ENCODE data around the gene FOXG1. TPM values are rescaled to one million over a fixed set of nuclear protein-coding genes. Genes with fewer than 3 reads are reported as not detected.

The FOXG1 gene
- polyA plus RNA-seq, 1 donor from 2014 or later: 53.5 TPM

DNA sequence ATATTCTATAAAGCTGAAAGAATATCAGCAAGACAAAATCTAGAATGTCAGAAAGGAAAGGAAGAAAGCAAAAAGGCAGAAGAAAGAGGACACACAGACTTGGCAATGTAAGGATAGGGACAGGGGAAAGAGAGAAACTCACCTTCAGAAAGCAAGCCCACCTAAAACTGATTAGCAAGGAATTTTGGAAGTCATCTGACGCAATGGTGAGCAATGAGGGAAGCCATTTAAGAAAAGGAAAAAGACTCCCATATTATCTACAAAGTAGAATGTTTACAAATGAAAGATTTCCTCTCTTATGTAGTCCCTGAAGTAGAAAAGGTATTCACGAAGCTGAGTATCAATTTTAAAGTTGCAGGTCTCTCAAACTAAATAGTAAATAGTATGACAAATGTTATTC is 35.2 kb upstream of the FOXG1 start:
- Histone ChIP-seq H3K9me3 (ENCODE audit: low read length) (no peaks in the 10 kb centered on the region), H3F3A (ENCODE audit: insufficient read depth, low read length, poor library complexity, severe bottlenecking) (no peaks in the 10 kb centered on the region), H4K20me1 (ENCODE audit: insufficient read depth) (no peaks in the 10 kb centered on the region), H3K27ac (ENCODE audit: low read length) (no peak overlapping the region), H3K36me3 (ENCODE audit: insufficient read depth, low read length) (no peaks in the 10 kb centered on the region), H2AFZ (ENCODE audit: low read depth, low read length) (no peak overlapping the region), H3K27me3 (ENCODE audit: insufficient read depth, low read depth, low read length) (no peaks in the 10 kb centered on the region), H3K9me2 (ENCODE audit: insufficient read depth, low read length) (no peaks in the 10 kb centered on the region), H3K9ac (ENCODE audit: low read length) (no peak overlapping the region), H3K4me3 (ENCODE audit: low read length) (no peak overlapping the region), H3K79me2 (replicated peaks; ENCODE audit: insufficient read depth, low read length) (no peaks in the 10 kb centered on the region), H3K4me2 (ENCODE audit: low read length) (no peak overlapping the region)
- TF ChIP-seq, protein P1, sequence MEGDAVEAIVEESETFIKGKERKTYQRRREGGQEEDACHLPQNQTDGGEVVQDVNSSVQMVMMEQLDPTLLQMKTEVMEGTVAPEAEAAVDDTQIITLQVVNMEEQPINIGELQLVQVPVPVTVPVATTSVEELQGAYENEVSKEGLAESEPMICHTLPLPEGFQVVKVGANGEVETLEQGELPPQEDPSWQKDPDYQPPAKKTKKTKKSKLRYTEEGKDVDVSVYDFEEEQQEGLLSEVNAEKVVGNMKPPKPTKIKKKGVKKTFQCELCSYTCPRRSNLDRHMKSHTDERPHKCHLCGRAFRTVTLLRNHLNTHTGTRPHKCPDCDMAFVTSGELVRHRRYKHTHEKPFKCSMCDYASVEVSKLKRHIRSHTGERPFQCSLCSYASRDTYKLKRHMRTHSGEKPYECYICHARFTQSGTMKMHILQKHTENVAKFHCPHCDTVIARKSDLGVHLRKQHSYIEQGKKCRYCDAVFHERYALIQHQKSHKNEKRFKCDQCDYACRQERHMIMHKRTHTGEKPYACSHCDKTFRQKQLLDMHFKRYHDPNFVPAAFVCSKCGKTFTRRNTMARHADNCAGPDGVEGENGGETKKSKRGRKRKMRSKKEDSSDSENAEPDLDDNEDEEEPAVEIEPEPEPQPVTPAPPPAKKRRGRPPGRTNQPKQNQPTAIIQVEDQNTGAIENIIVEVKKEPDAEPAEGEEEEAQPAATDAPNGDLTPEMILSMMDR (IDR thresholded peaks at IDR 0.05; ENCODE audit: poor library complexity, severe bottlenecking): no peak
- TF ChIP-seq EP300 (conservative IDR thresholded peaks at IDR 0.05; ENCODE audit: poor library complexity, severe bottlenecking) (no peak), RAD21 (conservative IDR thresholded peaks at IDR 0.05) (no peak), EZH2 (IDR thresholded peaks at IDR 0.05; ENCODE audit: borderline replicate concordance, insufficient read depth, low read length, poor library complexity, severe bottlenecking) (no peak)
- TF ChIP-seq, protein P2, sequence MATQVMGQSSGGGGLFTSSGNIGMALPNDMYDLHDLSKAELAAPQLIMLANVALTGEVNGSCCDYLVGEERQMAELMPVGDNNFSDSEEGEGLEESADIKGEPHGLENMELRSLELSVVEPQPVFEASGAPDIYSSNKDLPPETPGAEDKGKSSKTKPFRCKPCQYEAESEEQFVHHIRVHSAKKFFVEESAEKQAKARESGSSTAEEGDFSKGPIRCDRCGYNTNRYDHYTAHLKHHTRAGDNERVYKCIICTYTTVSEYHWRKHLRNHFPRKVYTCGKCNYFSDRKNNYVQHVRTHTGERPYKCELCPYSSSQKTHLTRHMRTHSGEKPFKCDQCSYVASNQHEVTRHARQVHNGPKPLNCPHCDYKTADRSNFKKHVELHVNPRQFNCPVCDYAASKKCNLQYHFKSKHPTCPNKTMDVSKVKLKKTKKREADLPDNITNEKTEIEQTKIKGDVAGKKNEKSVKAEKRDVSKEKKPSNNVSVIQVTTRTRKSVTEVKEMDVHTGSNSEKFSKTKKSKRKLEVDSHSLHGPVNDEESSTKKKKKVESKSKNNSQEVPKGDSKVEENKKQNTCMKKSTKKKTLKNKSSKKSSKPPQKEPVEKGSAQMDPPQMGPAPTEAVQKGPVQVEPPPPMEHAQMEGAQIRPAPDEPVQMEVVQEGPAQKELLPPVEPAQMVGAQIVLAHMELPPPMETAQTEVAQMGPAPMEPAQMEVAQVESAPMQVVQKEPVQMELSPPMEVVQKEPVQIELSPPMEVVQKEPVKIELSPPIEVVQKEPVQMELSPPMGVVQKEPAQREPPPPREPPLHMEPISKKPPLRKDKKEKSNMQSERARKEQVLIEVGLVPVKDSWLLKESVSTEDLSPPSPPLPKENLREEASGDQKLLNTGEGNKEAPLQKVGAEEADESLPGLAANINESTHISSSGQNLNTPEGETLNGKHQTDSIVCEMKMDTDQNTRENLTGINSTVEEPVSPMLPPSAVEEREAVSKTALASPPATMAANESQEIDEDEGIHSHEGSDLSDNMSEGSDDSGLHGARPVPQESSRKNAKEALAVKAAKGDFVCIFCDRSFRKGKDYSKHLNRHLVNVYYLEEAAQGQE (IDR thresholded peaks at IDR 0.05; ENCODE audit: borderline replicate concordance): no peak

DNA sequence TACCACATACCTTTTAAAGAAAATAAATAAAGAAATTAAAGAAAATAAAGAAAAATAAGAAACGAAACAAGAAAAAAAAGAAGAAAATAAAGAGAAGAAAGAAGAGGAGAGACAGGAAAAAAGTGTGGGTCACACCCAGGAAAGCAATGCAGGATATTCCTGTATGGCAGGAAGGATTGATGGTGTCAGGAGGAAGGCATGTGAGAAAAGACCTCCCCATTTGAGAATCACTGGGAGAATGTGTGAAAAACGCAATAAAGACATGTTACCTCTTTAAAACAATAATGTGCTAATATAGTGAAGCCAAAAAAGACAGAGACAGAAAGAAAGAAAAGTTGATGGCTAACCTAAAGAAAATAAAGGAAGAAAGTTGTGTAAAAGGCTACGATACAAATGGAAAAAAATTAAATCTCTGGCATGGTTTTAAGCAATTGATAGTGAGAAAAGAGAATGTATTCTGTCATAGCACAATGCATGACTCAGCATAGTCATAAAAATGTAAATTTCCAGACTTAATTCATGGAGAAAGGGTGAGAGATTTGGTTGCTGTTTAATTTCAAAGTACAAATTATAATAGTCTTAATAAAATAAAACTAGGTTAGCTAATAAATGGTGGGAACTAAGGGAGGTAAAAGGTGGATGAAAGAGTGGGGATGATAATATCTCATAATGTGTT is 24.3 kb upstream of the FOXG1 start:
- Histone ChIP-seq H3F3A (ENCODE audit: insufficient read depth, low read length, poor library complexity, severe bottlenecking) (no peaks in the 10 kb centered on the region), H3K9me3 (ENCODE audit: low read length) (no peaks in the 10 kb centered on the region), H2AFZ (ENCODE audit: low read depth, low read length) (no peak overlapping the region), H3K4me2 (ENCODE audit: low read length) (no peak overlapping the region), H3K9ac (ENCODE audit: low read length) (no peak overlapping the region), H3K27ac (ENCODE audit: low read length) (no peak overlapping the region), H3K36me3 (ENCODE audit: insufficient read depth, low read length) (no peaks in the 10 kb centered on the region), H4K20me1 (ENCODE audit: insufficient read depth) (no peaks in the 10 kb centered on the region), H3K79me2 (replicated peaks; ENCODE audit: insufficient read depth, low read length) (peaks cover 2% of the 10 kb centered on the region), H3K27me3 (ENCODE audit: insufficient read depth, low read depth, low read length) (no peaks in the 10 kb centered on the region), H3K4me3 (ENCODE audit: low read length) (no peak overlapping the region), H3K9me2 (ENCODE audit: insufficient read depth, low read length) (no peaks in the 10 kb centered on the region)
- TF ChIP-seq POLR2AphosphoS5 (IDR thresholded peaks at IDR 0.05): no peak
- TF ChIP-seq, protein P2 (IDR thresholded peaks at IDR 0.05; ENCODE audit: borderline replicate concordance): no peak
- TF ChIP-seq MXI1 (conservative IDR thresholded peaks at IDR 0.05; ENCODE audit: poor library complexity, severe bottlenecking): no peak
- TF ChIP-seq, protein P1 (IDR thresholded peaks at IDR 0.05; ENCODE audit: poor library complexity, severe bottlenecking): no peak
- no peak for TF ChIP-seq TAF1 (IDR thresholded peaks at IDR 0.05; ENCODE audit: low read depth)
- TF ChIP-seq EZH2 (IDR thresholded peaks at IDR 0.05; ENCODE audit: borderline replicate concordance, insufficient read depth, low read length, poor library complexity, severe bottlenecking): no peak
- no peak for TF ChIP-seq RAD21 (conservative IDR thresholded peaks at IDR 0.05)
- TF ChIP-seq EP300 (conservative IDR thresholded peaks at IDR 0.05; ENCODE audit: poor library complexity, severe bottlenecking): no peak
- no peak for TF ChIP-seq SMC3 (conservative IDR thresholded peaks at IDR 0.05; ENCODE audit: poor library complexity)

All from neural cell (in vitro differentiated cells).